Bronchial epithelial cell (primary cell): ENCODE results near the gene HK2. TPM values are rescaled to one million over a fixed set of nuclear protein-coding genes. Genes with fewer than 3 reads are reported as not detected.
"Not testable (repeated sequence)": the region's sequence is repeated elsewhere in the genome, so short reads cannot be mapped to it uniquely, and the experiment has no call there.

Experiments used
- DNase-seq: peaks from one replicate; pipeline ENCODE4 v3.0.0-alpha.2; 2010; ENCODE audit warnings: low read depth
- FAIRE-seq: peaks from 2 replicates; lab custom pipeline; 2011; peaks lifted over from hg19 to GRCh38; lab: Jason Lieb, UNC
- H3K27me3 ChIP-seq: 2 replicates; pipeline ENCODE4 v1.5.1; 2011; ENCODE audit warnings: low read length; ENCODE audit not compliant: control insufficient read depth, insufficient read depth
- H3K36me3 ChIP-seq: 2 replicates; pipeline ENCODE4 v1.5.1; 2011; ENCODE audit warnings: low read length; ENCODE audit not compliant: control insufficient read depth, insufficient read depth
- H3K4me3 ChIP-seq: 2 replicates; pipeline ENCODE4 v1.5.1; 2011; ENCODE audit warnings: mild to moderate bottlenecking, low read depth, low read length, control low read depth
- CTCF ChIP-seq: IDR thresholded peaks from 2 replicates; pipeline ENCODE4 v1.5.1; 2011; ENCODE audit warnings: mild to moderate bottlenecking, moderate library complexity, low read length, control low read depth, inconsistent platforms; ENCODE audit not compliant: insufficient read depth, severe bottlenecking
- total RNA-seq: library from RNA; depleted of rRNA; stranded (reverse); fragments of >200 nt; gene quantifications from 2 replicates; pipeline ENCODE4 v1.2.1, GENCODE V29; 2014

The HK2 gene
- total RNA-seq: 158 and 175 TPM in 2 replicates

GRCh38 chr2:74833418-74834233, at the start of gene HK2:
TSS of gene HK2 (plus strand) at chr2:74834127. CDS start at chr2:74834581, 454 bp downstream.
- Histone ChIP-seq H3K36me3 (no peaks in the 10 kb centered on the region), H3K4me3 (peak within 1 kb of the TSS; percentile 92)
- FAIRE-seq: no peak

GRCh38 chr2:74789271-74789670, 44.7 kb upstream of the HK2 start:
- Histone ChIP-seq H3K27me3 (no peaks in the 10 kb centered on the region), H3K36me3 (no peaks in the 10 kb centered on the region), H3K4me3 (no peak overlapping the region)
- no peak for DNase-seq
- FAIRE-seq: no peak
- TF ChIP-seq CTCF: no peak

More at GRCh38 chr2:74833418-74834233, at the start of gene HK2:
- no peak for TF ChIP-seq CTCF
- no peaks in the 10 kb centered on the region for H3K27me3 ChIP-seq
- peak; percentile 71 for DNase-seq

GRCh38 chr2:74792282-74792681, 41.6 kb upstream of the HK2 start:
- DNase-seq (no peak), FAIRE-seq (no peak)
- no peaks in the 10 kb centered on the region for H3K36me3 ChIP-seq
- H3K4me3 ChIP-seq: no peak overlapping the region
- no peak for TF ChIP-seq CTCF
- H3K27me3 ChIP-seq: no peaks in the 10 kb centered on the region

GRCh38 chr2:74794878-74795277, 39.0 kb upstream of the HK2 start:
- not testable (repeated sequence) for FAIRE-seq

GRCh38 chr2:74806355-74806839, 27.5 kb upstream of the HK2 start:
- H3K27me3 ChIP-seq: no peaks in the 10 kb centered on the region
- no peaks in the 10 kb centered on the region for H3K36me3 ChIP-seq
- DNase-seq (no peak), FAIRE-seq (no peak)
- no peak for TF ChIP-seq CTCF
- H3K4me3 ChIP-seq: no peak overlapping the region

More at GRCh38 chr2:74794878-74795277, 39.0 kb upstream of the HK2 start:
- H3K27me3 ChIP-seq, H3K36me3 ChIP-seq, DNase-seq, H3K4me3 ChIP-seq: not testable (repeated sequence)

- Histone ChIP-seq H3K27me3 (no peaks in the 10 kb centered on the region), H3K36me3 (no peaks in the 10 kb centered on the region), H3K4me3 (no peak overlapping the region)
- no peak for FAIRE-seq
- no peak for DNase-seq
- no peak for TF ChIP-seq CTCF
These were observed 27.0 kb upstream of the HK2 start for GRCh38 chr2:74806920-74807319.
